Middle frontal gyrus (tissue), 1 donor: ENCODE data around the gene URAD.

Experiments
- DNase-seq: peaks from one replicate; pipeline ENCODE4 v3.0.0-alpha.2; 2015; ENCODE audit warnings: low spot score; ENCODE audit errors: extremely low spot score

Gene URAD

GRCh38 chr13:28000567-28000966, 12.1 kb upstream of the URAD start:
- DNase-seq = no peak

GRCh38 chr13:27997904-27998522, 9.5 kb upstream of the URAD start:
- DNase-seq = no peak

GRCh38 chr13:27991881-27992280, 3.4 kb upstream of the URAD start:
- no peak for DNase-seq

GRCh38 chr13:27985600-27985999, 2.9 kb downstream of the URAD start:
- DNase-seq = no peak

- no peak for DNase-seq
Measured at GRCh38 chr13:27982361-27982760, 6.1 kb downstream of the URAD start.

- no peak for DNase-seq
Measured at GRCh38 chr13:27981006-27981708, 7.3 kb downstream of the URAD start.

- no peak for DNase-seq
Measured at GRCh38 chr13:27980280-27980998, 8.1 kb downstream of the URAD start.

GRCh38 chr13:27979765-27980279, 8.7 kb downstream of the URAD start:
- DNase-seq = no peak

GRCh38 chr13:27979001-27979643, 9.4 kb downstream of the URAD start:
- DNase-seq = no peak

GRCh38 chr13:27978301-27978968, 10.1 kb downstream of the URAD start:
- DNase-seq = no peak

GRCh38 chr13:27977476-27978300, 10.8 kb downstream of the URAD start:
- no peak for DNase-seq

- DNase-seq = no peak
Measured at GRCh38 chr13:27976362-27977091, 12.0 kb downstream of the URAD start.

GRCh38 chr13:27975564-27976361, 12.7 kb downstream of the URAD start:
- no peak for DNase-seq

GRCh38 chr13:27973961-27974662, 14.4 kb downstream of the URAD start:
- no peak for DNase-seq

- DNase-seq = no peak
Measured at GRCh38 chr13:27973291-27973690, 15.2 kb downstream of the URAD start.

GRCh38 chr13:27972478-27972820, 16.0 kb downstream of the URAD start:
- no peak for DNase-seq

GRCh38 chr13:27971776-27972477, 16.6 kb downstream of the URAD start:
- DNase-seq = no peak

GRCh38 chr13:27971236-27971645, 17.3 kb downstream of the URAD start:
- DNase-seq = no peak
